Esophagus squamous epithelium (tissue), 5 donors: Measurements from ENCODE around the gene TREML2. TPM values are rescaled to one million over a fixed set of nuclear protein-coding genes. Genes with fewer than 3 reads are reported as not detected.

ENCODE experiments used
- DNase-seq: peaks from one replicate; lab custom pipeline; 2025; lab: John Stamatoyannopoulos, UW
- H3K27ac ChIP-seq, 4 donors: fragments of 200-600 bp; sonication (generic); one replicate each; pipeline ENCODE4 v1.5.1; 2016 to 2019; ENCODE audit warnings: mild to moderate bottlenecking in 1 of 4
- H3K27me3 ChIP-seq, 4 donors: fragments of 200-600 bp; sonication (generic); 1 replicate in 3 of 4; 2 replicates in 1 of 4; pipeline versions ENCODE4 v1.5.1 to v1.6.0; 2017 to 2021; ENCODE audit warnings: antibody characterized with exemption in 1 of 4
- H3K36me3 ChIP-seq, 3 donors: fragments of 200-600 bp; sonication (generic); one replicate each; pipeline ENCODE4 v1.5.1; 2016 to 2019
- H3K4me1 ChIP-seq, 3 donors: fragments of 200-600 bp; sonication (generic); one replicate each; pipeline ENCODE4 v1.5.1; 2017 to 2019
- H3K4me3 ChIP-seq, 4 donors: fragments of 200-600 bp; sonication (generic); 1 replicate in 3 of 4; 2 replicates in 1 of 4; pipeline ENCODE4 v1.5.1; 2016 to 2019; ENCODE audit warnings: mild to moderate bottlenecking in 2 of 4, moderate library complexity in 1 of 4
- H3K9me3 ChIP-seq, 3 donors: fragments of 200-600 bp; sonication (generic); one replicate each; pipeline ENCODE4 v1.5.1; 2016 to 2019
- CTCF ChIP-seq, 6 experiments: fragments of 450-650 bp in 4 of 6; fragments of 200-600 bp in 2 of 6; sonication (generic) in 2 of 6; IDR thresholded peaks; one replicate each; pipeline ENCODE4 v1.5.1; 2016 to 2019; ENCODE audit warnings: antibody characterized with exemption in 6 of 6, mild to moderate bottlenecking in 4 of 6, moderate library complexity in 4 of 6
- POLR2A ChIP-seq, 4 donors: fragments of 450-650 bp; IDR thresholded peaks; one replicate each; pipeline ENCODE4 v1.6.1; 2017; ENCODE audit warnings: antibody characterized with exemption in 4 of 4, mild to moderate bottlenecking in 4 of 4, moderate library complexity in 3 of 4
- WGBS, 2 donors: methylation state at CpG; one replicate each; pipeline ENCODE4 v1.1.5; 2018; 5-methylcytosine and 5-hydroxymethylcytosine counted together
- intact Hi-C: fragments of 100-400 bp; cut with DNase I; formaldehyde crosslinking; loops from one replicate; pipeline ENCODE4 v1.15.0; 2022
- total RNA-seq, 4 donors: library from RNA; depleted of rRNA; stranded (reverse); fragments of >200 nt; gene quantifications; one replicate each; pipeline ENCODE4 v1.1.0, GENCODE V29; 2016
- donor health status: DM: yes; HTN: yes; CAD: no.

Gene TREML2
- total RNA-seq, 4 donors from 2014 or later: 0.26 TPM; not detected in 3

GRCh38 chr6:41170547-41171160 lies 30.3 kb downstream of the TREML2 start:
- intact Hi-C loops: no loop called here
- Histone ChIP-seq H3K9me3 (no peaks in the 10 kb centered on the region), H3K4me1 (no peaks in the 10 kb centered on the region), H3K4me3 (no peak overlapping the region), H3K27me3 (peaks cover 0 to 24% (median 0%) of the 10 kb centered on the region in 4 donors), H3K36me3 (no peaks in the 10 kb centered on the region), H3K27ac (no peak overlapping the region)
- no peak for DNase-seq
- no peak for TF ChIP-seq CTCF (IDR thresholded peaks at IDR 0.05)
- no peak for TF ChIP-seq POLR2A (IDR thresholded peaks at IDR 0.05)
- 65 to 68% methylated on average over 4 of the region's 4 CpGs for WGBS, 2 donors

GRCh38 chr6:41167173-41167963 lies 33.6 kb downstream of the TREML2 start:
- H3K4me3 ChIP-seq: no peak overlapping the region
- TF ChIP-seq CTCF (IDR thresholded peaks at IDR 0.05) (no peak), POLR2A (IDR thresholded peaks at IDR 0.05) (no peak)
- H3K4me1 ChIP-seq: no peaks in the 10 kb centered on the region
- WGBS, 2 donors: 65 to 67% methylated on average over 3 to 5 of the region's 5 CpGs
- peaks cover 0 to 25% (median 0%) of the 10 kb centered on the region in 4 donors for H3K27me3 ChIP-seq
- DNase-seq: no peak
- no peak overlapping the region for H3K27ac ChIP-seq
- intact Hi-C loops: loop anchor here (10.0 kb wide), 1 partner anchor 63 kb away; no protein-coding TSS in a partner anchor
- no peaks in the 10 kb centered on the region for H3K9me3 ChIP-seq
- no peaks in the 10 kb centered on the region for H3K36me3 ChIP-seq

GRCh38 chr6:41164551-41165120 lies 36.3 kb downstream of the TREML2 start:
- no peak overlapping the region for H3K27ac ChIP-seq
- WGBS, 2 donors: 72 to 82% methylated on average over 4 of the region's 4 CpGs
- no peak overlapping the region for H3K4me3 ChIP-seq
- H3K36me3 ChIP-seq: no peaks in the 10 kb centered on the region
- no peak for DNase-seq
- peaks cover 0 to 1% (median 0%) of the 10 kb centered on the region in 3 donors for H3K4me1 ChIP-seq
- H3K9me3 ChIP-seq: no peaks in the 10 kb centered on the region
- peaks cover 0 to 18% (median 0%) of the 10 kb centered on the region in 4 donors for H3K27me3 ChIP-seq
- TF ChIP-seq POLR2A (IDR thresholded peaks at IDR 0.05): no peak
- no peak for TF ChIP-seq CTCF (IDR thresholded peaks at IDR 0.05)
- intact Hi-C loops: loop anchor here (10.0 kb wide), 1 partner anchor 60 kb away; no protein-coding TSS in a partner anchor

GRCh38 chr6:41163419-41163717 lies 37.6 kb downstream of the TREML2 start:
- peaks cover 0 to 7% (median 0%) of the 10 kb centered on the region in 3 donors for H3K4me1 ChIP-seq
- H3K27me3 ChIP-seq: peaks cover 0 to 28% (median 0%) of the 10 kb centered on the region in 4 donors
- H3K9me3 ChIP-seq: no peaks in the 10 kb centered on the region
- WGBS, 2 donors: 100% methylated on average over 1 of the region's 1 CpG; no CpG with 5 or more reads in 1 of the 2 donors
- no peaks in the 10 kb centered on the region for H3K36me3 ChIP-seq
- intact Hi-C loops: loop anchor here (10.0 kb wide), 1 partner anchor 59 kb away; no protein-coding TSS in a partner anchor
- H3K4me3 ChIP-seq: no peak overlapping the region
- no peak overlapping the region for H3K27ac ChIP-seq
- TF ChIP-seq POLR2A (IDR thresholded peaks at IDR 0.05) (no peak), CTCF (IDR thresholded peaks at IDR 0.05) (no peak)
- no peak for DNase-seq
